ENCODE results near the gene MKRN3.
A peak's percentile ranks its signal among the peaks of the same experiment; 100 is the strongest.

MKRN3 gene

GRCh38 chr15:23565395-23566070 lies at the start of gene MKRN3:
Gene MKRN3 (plus strand): TSS chr15:23565674. CDS start chr15:23565783, 109 bp downstream.
- DNase-seq: peak; percentile 58

- no peak for DNase-seq
Observed at GRCh38 chr15:23516866-23517265, 48.6 kb upstream of the MKRN3 start.

- DNase-seq: no peak
Observed at GRCh38 chr15:23518104-23518503, 47.4 kb upstream of the MKRN3 start.

- no peak for DNase-seq
Observed at GRCh38 chr15:23524816-23525215, 40.7 kb upstream of the MKRN3 start.

GRCh38 chr15:23529891-23530290 lies 35.6 kb upstream of the MKRN3 start:
- DNase-seq: no peak

- no peak for DNase-seq
Observed at GRCh38 chr15:23532024-23532423, 33.5 kb upstream of the MKRN3 start.

GRCh38 chr15:23536659-23537058 lies 28.8 kb upstream of the MKRN3 start:
- no peak for DNase-seq

GRCh38 chr15:23538648-23539047 lies 26.8 kb upstream of the MKRN3 start:
- no peak for DNase-seq

GRCh38 chr15:23539892-23540291 lies 25.6 kb upstream of the MKRN3 start:
- no peak for DNase-seq

GRCh38 chr15:23546158-23546557 lies 19.3 kb upstream of the MKRN3 start:
- DNase-seq: no peak

GRCh38 chr15:23548071-23548470 lies 17.4 kb upstream of the MKRN3 start:
- no peak for DNase-seq

- no peak for DNase-seq
Observed at GRCh38 chr15:23561914-23562313, 3.6 kb upstream of the MKRN3 start.

GRCh38 chr15:23564821-23565394 lies 566 bp upstream of the MKRN3 start:
- no peak for DNase-seq

- peak; percentile 24 for DNase-seq
Observed at GRCh38 chr15:23566071-23566554, 639 bp downstream of the MKRN3 start.

- no peak for DNase-seq
Observed at GRCh38 chr15:23566651-23567050, 1.2 kb downstream of the MKRN3 start.

- DNase-seq: no peak
Observed at GRCh38 chr15:23567921-23568320, 2.4 kb downstream of the MKRN3 start.

- DNase-seq: no peak
Observed at GRCh38 chr15:23569151-23569925, 3.9 kb downstream of the MKRN3 start.

- peak; percentile 61 for DNase-seq
Observed at GRCh38 chr15:23570486-23570885, 5.0 kb downstream of the MKRN3 start.

GRCh38 chr15:23572844-23573243 lies 7.4 kb downstream of the MKRN3 start:
- no peak for DNase-seq

- DNase-seq: no peak
Observed at GRCh38 chr15:23574742-23575141, 9.3 kb downstream of the MKRN3 start.

- no peak for DNase-seq
Observed at GRCh38 chr15:23576061-23576460, 10.6 kb downstream of the MKRN3 start.

GRCh38 chr15:23578521-23579150 lies 13.2 kb downstream of the MKRN3 start:
- DNase-seq: no peak

- no peak for DNase-seq
Observed at GRCh38 chr15:23588268-23588667, 22.8 kb downstream of the MKRN3 start.

Measured in NCI-H1048 (cell line).